HEK293T (cell line): ENCODE results near the gene EFTUD2.

ENCODE experiments used
- CTCF ChIA-PET: fragments of 350-600 bp; formaldehyde crosslinking; extraction: SDS; loops from one replicate; lab custom pipeline; 2021; ENCODE audit warnings: antibody characterized with exemption, inconsistent platforms; lab: Yijun Ruan, JAX
- POLR2A ChIA-PET: fragments of 350-600 bp; formaldehyde crosslinking; extraction: SDS; loops from one replicate; lab custom pipeline; 2020; ENCODE audit warnings: antibody characterized with exemption, inconsistent platforms; lab: Yijun Ruan, JAX
- DNase-seq: peaks from one replicate; pipeline ENCODE4 v3.0.0; 2012; ENCODE audit warnings: mixed read lengths; ENCODE audit errors: extremely low spot score
- ARNT ChIP-seq: fragments of 450-650 bp; IDR thresholded peaks from 2 replicates; pipeline ENCODE4 v1.6.1; 2017; ENCODE audit warnings: mild to moderate bottlenecking
- BHLHE40 ChIP-seq: fragments of 450-650 bp; IDR thresholded peaks from 2 replicates; pipeline ENCODE4 v1.6.1; 2016; ENCODE audit warnings: mild to moderate bottlenecking, moderate library complexity, borderline replicate concordance
- CTBP1 ChIP-seq: fragments of 450-650 bp; IDR thresholded peaks from 2 replicates; pipeline ENCODE4 v1.6.1; 2016; ENCODE audit warnings: borderline replicate concordance
- ELF4 ChIP-seq: fragments of 450-650 bp; IDR thresholded peaks from 2 replicates; pipeline ENCODE4 v1.6.1; 2017; ENCODE audit warnings: antibody characterized with exemption
- FOXA1 ChIP-seq: fragments of 450-650 bp; IDR thresholded peaks from 2 replicates; pipeline ENCODE4 v1.6.1; 2016; ENCODE audit warnings: mild to moderate bottlenecking
- FOXK2 ChIP-seq: fragments of 450-650 bp; IDR thresholded peaks from 2 replicates; pipeline ENCODE4 v1.6.1; 2016; ENCODE audit warnings: mild to moderate bottlenecking
- FOXM1 ChIP-seq: fragments of 450-650 bp; IDR thresholded peaks from 2 replicates; pipeline ENCODE4 v1.6.1; 2017; ENCODE audit warnings: mild to moderate bottlenecking, borderline replicate concordance
- HDGF ChIP-seq: fragments of 450-650 bp; IDR thresholded peaks from 2 replicates; pipeline ENCODE4 v1.6.1; 2017; ENCODE audit warnings: antibody characterized with exemption, borderline replicate concordance
- L3MBTL2 ChIP-seq: fragments of 450-650 bp; conservative IDR thresholded peaks from 2 replicates; pipeline ENCODE4 v1.6.1; 2016; ENCODE audit warnings: mild to moderate bottlenecking
- LEF1 ChIP-seq: fragments of 450-650 bp; IDR thresholded peaks from 2 replicates; pipeline ENCODE4 v1.6.1; 2017; ENCODE audit warnings: mild to moderate bottlenecking, borderline replicate concordance
- NFRKB ChIP-seq: fragments of 450-650 bp; IDR thresholded peaks from 2 replicates; pipeline ENCODE4 v1.6.1; 2016; ENCODE audit warnings: mild to moderate bottlenecking, moderate library complexity
- PKNOX1 ChIP-seq: fragments of 450-650 bp; IDR thresholded peaks from 2 replicates; pipeline ENCODE4 v1.6.1; 2016
- SP1 ChIP-seq: fragments of 450-650 bp; IDR thresholded peaks from 2 replicates; pipeline ENCODE4 v1.6.1; 2017
- SUZ12 ChIP-seq: fragments of 450-650 bp; IDR thresholded peaks from 2 replicates; pipeline ENCODE4 v1.6.1; 2016; ENCODE audit warnings: mild to moderate bottlenecking
- TARDBP ChIP-seq: fragments of 450-650 bp; IDR thresholded peaks from 2 replicates; pipeline ENCODE4 v1.6.1; 2016
- ZNF384 ChIP-seq: fragments of 450-650 bp; IDR thresholded peaks from 2 replicates; pipeline ENCODE4 v1.6.1; 2016

EFTUD2 gene

GRCh38 chr17:44847586-44847985 is 51.7 kb downstream of the EFTUD2 start, which contains the start of gene HIGD1B:
TSS of gene HIGD1B (plus strand) at chr17:44847883. CDS start at chr17:44848153, 270 bp downstream.
- TF ChIP-seq LEF1 (no peak), FOXM1 (no peak), SP1 (no peak), FOXA1 (no peak), ZNF384 (no peak), L3MBTL2 (no peak), HDGF (no peak), ELF4 (no peak), ARNT (no peak), PKNOX1 (no peak), CTBP1 (no peak), TARDBP (no peak), FOXK2 (no peak)
- no peak for DNase-seq
- ChIA-PET POLR2A (no interaction called here), CTCF (no interaction called here)

GRCh38 chr17:44846206-44846605 is 53.0 kb downstream of the EFTUD2 start:
- no peak for TF ChIP-seq FOXM1
- TF ChIP-seq LEF1 = no peak
- no peak for TF ChIP-seq CTBP1
- TF ChIP-seq TARDBP = no peak
- TF ChIP-seq FOXA1 = no peak
- POLR2A ChIA-PET = interaction anchor here (1.6 kb wide), 1 partner anchor 69 kb away, joined by 3 read pairs; no protein-coding TSS in a partner anchor
- DNase-seq = no peak
- CTCF ChIA-PET = interaction anchor here (1.0 kb wide), 1 partner anchor 71 kb away, joined by 3 read pairs; no protein-coding TSS in a partner anchor

- no peak for DNase-seq
- ChIA-PET POLR2A (no interaction called here), CTCF (no interaction called here)
- TF ChIP-seq ZNF384 (no peak), FOXK2 (no peak), FOXM1 (no peak), SUZ12 (no peak), LEF1 (no peak), SP1 (no peak)
Observed at GRCh38 chr17:44844390-44844830, 54.8 kb downstream of the EFTUD2 start.

- CTCF ChIA-PET = no interaction called here
- DNase-seq = no peak
- POLR2A ChIA-PET = interaction anchor here (0.6 to 1.1 kb wide), 4 partner anchors 11 to 67 kb away, joined by 3 to 5 read pairs (median 3); no protein-coding TSS in a partner anchor
Observed at GRCh38 chr17:44842748-44843147, 56.5 kb downstream of the EFTUD2 start.

GRCh38 chr17:44840936-44841335 is 58.3 kb downstream of the EFTUD2 start:
- DNase-seq = no peak
- no peak for TF ChIP-seq FOXM1
- TF ChIP-seq SUZ12 = no peak
- ChIA-PET POLR2A (no interaction called here), CTCF (no interaction called here)

More at GRCh38 chr17:44842748-44843147, 56.5 kb downstream of the EFTUD2 start:
- TF ChIP-seq PKNOX1 (no peak), ZNF384 (no peak), ARNT (no peak), SP1 (no peak)

- TF ChIP-seq FOXA1 (no peak), FOXM1 (no peak), ELF4 (no peak), ZNF384 (no peak), PKNOX1 (no peak), NFRKB (no peak), BHLHE40 (no peak), SP1 (no peak), HDGF (no peak), ARNT (no peak), CTBP1 (no peak), TARDBP (no peak), FOXK2 (no peak), L3MBTL2 (no peak), LEF1 (no peak)
- POLR2A ChIA-PET = no interaction called here
- DNase-seq = no peak
- CTCF ChIA-PET = no interaction called here
Observed at GRCh38 chr17:44840274-44840673, 59.0 kb downstream of the EFTUD2 start.

GRCh38 chr17:44837196-44837595 is 62.0 kb downstream of the EFTUD2 start:
- ChIA-PET POLR2A (no interaction called here), CTCF (interaction anchor here (0.6 kb wide), 1 partner anchor 16 kb away, joined by 4 read pairs; no protein-coding TSS in a partner anchor)
- no peak for DNase-seq
- TF ChIP-seq FOXA1 (no peak), HDGF (no peak), LEF1 (no peak), SUZ12 (no peak), BHLHE40 (no peak), FOXK2 (no peak), ARNT (no peak), CTBP1 (no peak), NFRKB (no peak), TARDBP (no peak), ZNF384 (no peak), PKNOX1 (no peak), ELF4 (no peak), SP1 (no peak), L3MBTL2 (no peak), FOXM1 (no peak)
